NT2/D1 (cell line): ENCODE results near the gene RPUSD4.

Source experiments
- SUZ12 ChIP-seq: IDR thresholded peaks from 2 replicates; pipeline ENCODE4 v1.6.1; 2011; ENCODE audit not compliant: insufficient read length, insufficient read depth; ENCODE audit errors: extremely low read depth
- ZNF274 ChIP-seq: IDR thresholded peaks from 2 replicates; pipeline ENCODE4 v1.6.1; 2011; ENCODE audit warnings: mild to moderate bottlenecking, low read depth, low read length

DNA sequence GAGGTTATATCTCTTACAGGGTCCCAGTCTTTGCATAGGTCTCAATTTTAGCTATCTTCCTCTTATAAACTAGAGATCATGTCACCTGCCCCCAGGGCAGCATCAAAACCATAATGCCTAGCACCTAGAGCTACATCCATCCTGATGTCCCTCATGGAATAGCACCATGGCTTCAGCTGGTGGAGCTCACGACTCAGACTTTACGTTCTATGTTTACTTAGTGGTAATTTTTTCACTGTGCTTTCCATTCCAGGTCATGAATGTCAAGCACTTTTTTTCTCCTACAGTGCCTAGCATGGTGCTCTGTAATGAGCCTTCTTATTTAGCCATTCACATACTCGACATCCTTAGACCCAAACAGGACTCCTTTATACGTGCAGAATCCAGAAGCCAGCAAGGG is 58.4 kb downstream of the RPUSD4 start:
- TF ChIP-seq ZNF274, result no peak
- no peak for TF ChIP-seq SUZ12
